22Rv1 (cell line): ENCODE data around the gene KRTAP12-2.
"Not testable (repeated sequence)": the region's sequence is repeated elsewhere in the genome, so short reads cannot be mapped to it uniquely, and the experiment has no call there.

ENCODE experiments used
- H3K27ac ChIP-seq: fragments of 450-650 bp; 2 replicates; pipeline ENCODE4 v1.5.1; 2017
- CTCF ChIP-seq: fragments of 450-650 bp; IDR thresholded peaks from 2 replicates; pipeline ENCODE4 v1.5.1; 2017; ENCODE audit warnings: mild to moderate bottlenecking
- ZFX ChIP-seq: fragments of 450-650 bp; IDR thresholded peaks from 2 replicates; pipeline ENCODE4 v1.6.1; 2017; ENCODE audit warnings: antibody characterized with exemption, borderline replicate concordance

The KRTAP12-2 gene

GRCh38 chr21:44701023-44701400 lies 34.3 kb upstream of the KRTAP12-2 start:
- H3K27ac ChIP-seq, result no peak overlapping the region
- no peak for TF ChIP-seq CTCF
- TF ChIP-seq ZFX, result no peak

- no peak for TF ChIP-seq ZFX
- TF ChIP-seq CTCF, result no peak
- H3K27ac ChIP-seq, result no peak overlapping the region
Observed at GRCh38 chr21:44700101-44701022, 33.6 kb upstream of the KRTAP12-2 start.

- TF ChIP-seq CTCF (no peak), ZFX (no peak)
- H3K27ac ChIP-seq, result no peak overlapping the region
Observed at GRCh38 chr21:44699502-44700001, 32.8 kb upstream of the KRTAP12-2 start.

GRCh38 chr21:44697811-44698734 lies 31.3 kb upstream of the KRTAP12-2 start:
- TF ChIP-seq ZFX, result no peak
- no peak for TF ChIP-seq CTCF
- H3K27ac ChIP-seq, result no peak overlapping the region

- H3K27ac ChIP-seq, result not testable (repeated sequence)
Observed at GRCh38 chr21:44697172-44697810, 30.6 kb upstream of the KRTAP12-2 start, which contains the start of gene KRTAP10-12. Gene KRTAP10-12 (plus strand): TSS chr21:44697172. CDS start chr21:44697202, 30 bp downstream.

GRCh38 chr21:44696572-44696971 lies 29.8 kb upstream of the KRTAP12-2 start:
- H3K27ac ChIP-seq, result no peak overlapping the region
- TF ChIP-seq CTCF (no peak), ZFX (no peak)

GRCh38 chr21:44695641-44696040 lies 28.9 kb upstream of the KRTAP12-2 start:
- no peak overlapping the region for H3K27ac ChIP-seq
- TF ChIP-seq ZFX (no peak), CTCF (no peak)
